Osteoblast (primary cell): ENCODE measurements around the gene RANBP3L. TPM values are rescaled to one million over a fixed set of nuclear protein-coding genes. Genes with fewer than 3 reads are reported as not detected.
A peak's percentile ranks its signal among the peaks of the same experiment; 100 is the strongest.

Experiments
- DNase-seq: peaks from one replicate; pipeline ENCODE4 v3.0.0; 2011; ENCODE audit warnings: low spot score, mixed read lengths; ENCODE audit not compliant: insufficient read length; ENCODE audit errors: missing footprints
- H2AFZ ChIP-seq: 2 replicates; pipeline ENCODE4 v1.6.0; 2011; ENCODE audit warnings: mild to moderate bottlenecking, low read length
- H3K27ac ChIP-seq: 2 replicates; pipeline ENCODE4 v1.5.1; 2011; ENCODE audit warnings: mild to moderate bottlenecking, low read depth, low read length, moderate library complexity
- H3K27me3 ChIP-seq: 2 replicates; pipeline ENCODE4 v1.6.0; 2012; ENCODE audit warnings: mild to moderate bottlenecking, control low read depth, inconsistent platforms, low read length, moderate library complexity; ENCODE audit not compliant: insufficient read depth
- H3K36me3 ChIP-seq: 2 replicates; pipeline ENCODE4 v1.5.1; 2011; ENCODE audit warnings: mild to moderate bottlenecking, low read length, control low read depth, moderate library complexity; ENCODE audit not compliant: insufficient read depth
- H3K4me1 ChIP-seq: 2 replicates; pipeline ENCODE4 v1.5.1; 2011; ENCODE audit warnings: mild to moderate bottlenecking, low read length, control low read depth, moderate library complexity; ENCODE audit not compliant: insufficient read depth
- H3K4me2 ChIP-seq: 2 replicates; pipeline ENCODE4 v1.6.0; 2011; ENCODE audit warnings: mild to moderate bottlenecking, low read length; ENCODE audit not compliant: insufficient read depth
- H3K4me3 ChIP-seq: fragments of 200-600 bp; sonication (generic); 3 replicates; pipeline ENCODE4 v1.5.1; 2012; ENCODE audit warnings: mild to moderate bottlenecking, low read length, inconsistent platforms; ENCODE audit not compliant: insufficient read depth
- H3K79me2 ChIP-seq: 2 replicates; pipeline ENCODE4 v1.6.0; 2012; ENCODE audit warnings: mild to moderate bottlenecking, low read length, control low read depth, inconsistent platforms; ENCODE audit not compliant: insufficient read depth
- H3K9me3 ChIP-seq: 2 replicates; pipeline ENCODE4 v1.5.1; 2011; ENCODE audit warnings: low read depth, low read length, control low read depth
- H4K20me1 ChIP-seq: 2 replicates; pipeline ENCODE4 v1.6.0; 2012; ENCODE audit warnings: mild to moderate bottlenecking, low read length, control low read depth; ENCODE audit not compliant: insufficient read depth
- total RNA-seq: library from RNA; depleted of rRNA; stranded (reverse); fragments of >200 nt; gene quantifications from 2 replicates; pipeline ENCODE4 v1.2.3, GENCODE V29; 2012
- TF ChIP-seq, protein P1 (sequence below): IDR thresholded peaks from 2 replicates; pipeline ENCODE4 v1.5.1; 2011; ENCODE audit warnings: mild to moderate bottlenecking, low read depth, low read length, moderate library complexity; ENCODE audit errors: extremely low read depth

RANBP3L gene
- total RNA-seq, 1 donor: 1.8 TPM

DNA sequence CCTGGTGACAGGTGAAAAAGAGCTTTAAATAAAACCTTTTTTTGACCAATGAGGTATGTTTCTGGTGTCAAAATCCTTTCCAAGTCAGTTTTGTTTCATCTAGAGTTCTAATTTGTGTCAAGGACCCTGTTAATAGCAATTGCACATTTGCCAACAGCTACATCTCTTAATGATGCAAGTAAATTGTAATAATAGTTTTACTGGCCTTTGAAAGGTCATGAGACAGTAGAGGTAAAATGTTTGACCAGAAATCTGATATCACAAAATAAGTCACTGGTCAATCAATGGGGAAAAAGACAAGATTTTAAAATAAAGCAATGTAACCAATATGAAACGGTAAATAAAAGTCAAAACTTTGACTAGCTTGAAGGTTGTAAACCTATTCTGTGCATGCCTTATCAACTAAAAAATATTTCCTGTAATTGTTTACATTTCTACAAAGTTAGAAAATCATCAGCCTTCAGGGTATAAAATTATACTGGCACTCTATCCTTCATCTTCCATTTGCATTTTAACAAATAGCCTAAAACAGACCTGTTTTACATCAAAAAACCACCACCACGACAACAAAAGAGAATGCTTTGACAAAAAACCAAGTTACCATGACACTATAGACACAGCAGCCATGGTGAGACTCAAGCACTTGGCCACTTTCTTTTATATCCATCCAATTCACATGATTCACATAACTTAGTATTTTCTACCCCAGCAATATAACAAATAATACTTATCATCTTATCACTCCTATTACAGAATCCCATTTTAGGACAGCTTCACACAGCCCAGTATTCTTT, 63.0 kb downstream of the RANBP3L start:
- peak overlapping the region; percentile 94 for H3K4me2 ChIP-seq

DNA sequence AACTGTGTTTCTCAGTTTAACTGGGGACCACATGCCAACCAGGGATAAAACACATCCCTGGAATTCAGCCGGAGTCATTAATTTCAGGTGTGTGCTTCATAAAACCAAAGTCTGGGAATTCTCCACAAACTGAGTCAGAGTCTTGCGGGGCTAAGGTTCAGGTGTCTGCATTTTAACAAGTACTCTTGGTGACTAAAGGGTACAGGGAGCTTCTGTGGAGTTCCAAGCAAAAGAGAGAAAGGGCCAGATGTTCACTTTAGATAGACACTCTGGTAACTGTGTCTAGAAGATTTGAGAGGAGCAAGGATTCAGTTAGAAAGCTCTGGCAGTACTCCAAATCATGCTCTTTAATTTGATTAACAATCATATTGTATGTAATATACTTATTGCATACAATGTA, 64.0 kb downstream of the RANBP3L start:
- Histone ChIP-seq H3K9me3 (no peaks in the 10 kb centered on the region), H3K27me3 (no peaks in the 10 kb centered on the region), H3K36me3 (no peaks in the 10 kb centered on the region), H3K4me3 (no peak overlapping the region), H3K27ac (no peak overlapping the region), H3K4me1 (peaks cover 18% of the 10 kb centered on the region), H3K79me2 (peaks cover 69% of the 10 kb centered on the region), H2AFZ (no peak overlapping the region), H3K4me2 (no peak overlapping the region), H4K20me1 (peaks cover 9% of the 10 kb centered on the region)
- DNase-seq: no peak
- TF ChIP-seq, protein P1, sequence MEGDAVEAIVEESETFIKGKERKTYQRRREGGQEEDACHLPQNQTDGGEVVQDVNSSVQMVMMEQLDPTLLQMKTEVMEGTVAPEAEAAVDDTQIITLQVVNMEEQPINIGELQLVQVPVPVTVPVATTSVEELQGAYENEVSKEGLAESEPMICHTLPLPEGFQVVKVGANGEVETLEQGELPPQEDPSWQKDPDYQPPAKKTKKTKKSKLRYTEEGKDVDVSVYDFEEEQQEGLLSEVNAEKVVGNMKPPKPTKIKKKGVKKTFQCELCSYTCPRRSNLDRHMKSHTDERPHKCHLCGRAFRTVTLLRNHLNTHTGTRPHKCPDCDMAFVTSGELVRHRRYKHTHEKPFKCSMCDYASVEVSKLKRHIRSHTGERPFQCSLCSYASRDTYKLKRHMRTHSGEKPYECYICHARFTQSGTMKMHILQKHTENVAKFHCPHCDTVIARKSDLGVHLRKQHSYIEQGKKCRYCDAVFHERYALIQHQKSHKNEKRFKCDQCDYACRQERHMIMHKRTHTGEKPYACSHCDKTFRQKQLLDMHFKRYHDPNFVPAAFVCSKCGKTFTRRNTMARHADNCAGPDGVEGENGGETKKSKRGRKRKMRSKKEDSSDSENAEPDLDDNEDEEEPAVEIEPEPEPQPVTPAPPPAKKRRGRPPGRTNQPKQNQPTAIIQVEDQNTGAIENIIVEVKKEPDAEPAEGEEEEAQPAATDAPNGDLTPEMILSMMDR: no peak

More for the DNA sequence above, 63.0 kb downstream of the RANBP3L start:
- Histone ChIP-seq H3K4me1 (peaks cover 18% of the 10 kb centered on the region), H2AFZ (no peak overlapping the region), H3K9me3 (no peaks in the 10 kb centered on the region), H3K4me3 (no peak overlapping the region), H3K27me3 (no peaks in the 10 kb centered on the region), H3K79me2 (peaks cover 63% of the 10 kb centered on the region), H4K20me1 (peaks cover 9% of the 10 kb centered on the region), H3K27ac (no peak overlapping the region), H3K36me3 (no peaks in the 10 kb centered on the region)
- no peak for DNase-seq
- TF ChIP-seq, protein P1: no peak

DNA sequence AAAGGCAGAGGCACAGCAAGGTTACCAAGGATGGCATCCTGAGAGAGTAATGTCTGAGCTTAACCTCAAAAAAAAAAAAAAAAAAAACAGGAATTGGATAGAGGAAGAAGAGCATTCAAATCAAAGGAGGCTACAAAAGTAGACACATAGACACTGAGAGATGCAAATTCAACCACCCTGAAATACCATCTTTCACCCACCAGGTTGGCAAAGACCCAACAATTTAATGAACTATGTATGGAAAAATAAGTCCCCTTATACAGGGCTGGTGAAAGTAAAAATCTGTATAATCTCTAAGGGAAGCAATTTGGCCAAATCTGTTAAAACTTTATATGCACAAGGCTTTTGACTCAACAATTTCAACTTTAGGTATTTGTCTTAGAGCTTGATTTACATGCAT, 64.9 kb downstream of the RANBP3L start:
- DNase-seq: no peak
- Histone ChIP-seq H2AFZ (no peak overlapping the region), H3K79me2 (peaks cover 76% of the 10 kb centered on the region), H3K4me3 (no peak overlapping the region), H3K4me1 (peaks cover 18% of the 10 kb centered on the region), H3K27me3 (no peaks in the 10 kb centered on the region), H3K9me3 (no peaks in the 10 kb centered on the region), H3K4me2 (no peak overlapping the region), H3K36me3 (no peaks in the 10 kb centered on the region), H4K20me1 (peaks cover 9% of the 10 kb centered on the region), H3K27ac (no peak overlapping the region)
- TF ChIP-seq, protein P1: no peak

DNA sequence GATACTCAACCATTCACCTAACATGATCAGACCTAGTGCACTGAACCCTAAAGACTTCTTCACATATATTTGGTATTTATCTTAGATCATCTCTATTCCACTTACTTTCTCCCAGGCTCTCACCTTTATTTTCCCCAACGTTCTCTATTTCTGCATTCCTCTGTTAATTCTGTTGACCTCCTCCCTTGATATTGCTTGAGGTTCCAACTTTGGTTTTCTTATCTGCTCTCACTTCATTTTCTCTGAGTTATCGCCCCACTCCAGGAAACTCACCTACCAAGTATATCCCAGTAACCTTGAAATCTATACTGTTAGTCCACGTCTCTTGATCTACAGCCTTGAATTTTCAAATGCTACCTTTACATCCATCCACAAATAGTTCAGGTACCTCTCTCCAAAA, 69.2 kb downstream of the RANBP3L start:
- Histone ChIP-seq H3K36me3 (no peaks in the 10 kb centered on the region), H4K20me1 (peaks cover 6% of the 10 kb centered on the region), H3K27ac (no peak overlapping the region), H3K79me2 (peaks cover 70% of the 10 kb centered on the region), H3K9me3 (no peaks in the 10 kb centered on the region), H3K4me1 (no peaks in the 10 kb centered on the region), H3K27me3 (no peaks in the 10 kb centered on the region), H3K4me3 (no peak overlapping the region), H2AFZ (no peak overlapping the region), H3K4me2 (no peak overlapping the region)
- DNase-seq: no peak
- TF ChIP-seq, protein P1: no peak
